Ureter (tissue), 1 donor: Measurements from ENCODE around the gene WWC1. TPM values are rescaled to one million over a fixed set of nuclear protein-coding genes. Genes with fewer than 3 reads are reported as not detected.
"Not testable (repeated sequence)": the region's sequence is repeated elsewhere in the genome, so short reads cannot be mapped to it uniquely, and the experiment has no call there.

Source experiments
- DNase-seq: peaks from one replicate; pipeline ENCODE4 v3.0.0-alpha.2; 2020; ENCODE audit warnings: low spot score
- total RNA-seq: library from RNA; stranded (reverse); gene quantifications from one replicate; pipeline ENCODE4 v1.2.4, GENCODE V29; 2023
- donor health status: DM: yes; HTN: yes; CAD: no.

WWC1 gene
- total RNA-seq, 1 donor from 2014 or later: 95.2 TPM

- DNase-seq: no peak
Measured at GRCh38 chr5:168286386-168286785, 5.1 kb upstream of the WWC1 start.

GRCh38 chr5:168286863-168287262, 4.6 kb upstream of the WWC1 start:
- DNase-seq: not testable (repeated sequence)

GRCh38 chr5:168287362-168287761, 4.1 kb upstream of the WWC1 start:
- DNase-seq: no peak

GRCh38 chr5:168288349-168289245, 2.8 kb upstream of the WWC1 start:
- peak; percentile 85 for DNase-seq

DNA sequence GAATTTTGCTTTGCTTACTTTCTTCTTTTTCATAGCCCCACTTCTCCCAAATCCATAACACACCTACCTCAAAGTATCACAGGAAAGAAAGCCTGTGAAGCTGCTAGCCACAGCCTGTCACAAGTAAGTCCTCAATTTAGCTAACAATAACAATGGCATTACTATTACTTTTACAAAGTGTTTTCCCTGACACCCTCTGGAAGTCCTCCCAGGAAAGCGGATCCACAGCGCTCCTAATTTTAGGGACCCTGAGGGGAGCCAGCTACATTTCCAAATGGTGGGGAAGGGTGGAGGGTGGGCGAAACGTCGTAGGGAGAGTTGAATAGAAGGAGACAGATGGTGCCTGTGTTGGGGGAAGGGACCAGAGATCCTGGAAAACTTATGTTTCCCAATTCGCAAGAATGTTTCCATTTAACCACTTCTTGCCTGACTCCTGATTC, 523 bp upstream of the WWC1 start:
- no peak for DNase-seq

GRCh38 chr5:168291964-168292785, 730 bp downstream of the WWC1 start:
- DNase-seq: no peak

DNA sequence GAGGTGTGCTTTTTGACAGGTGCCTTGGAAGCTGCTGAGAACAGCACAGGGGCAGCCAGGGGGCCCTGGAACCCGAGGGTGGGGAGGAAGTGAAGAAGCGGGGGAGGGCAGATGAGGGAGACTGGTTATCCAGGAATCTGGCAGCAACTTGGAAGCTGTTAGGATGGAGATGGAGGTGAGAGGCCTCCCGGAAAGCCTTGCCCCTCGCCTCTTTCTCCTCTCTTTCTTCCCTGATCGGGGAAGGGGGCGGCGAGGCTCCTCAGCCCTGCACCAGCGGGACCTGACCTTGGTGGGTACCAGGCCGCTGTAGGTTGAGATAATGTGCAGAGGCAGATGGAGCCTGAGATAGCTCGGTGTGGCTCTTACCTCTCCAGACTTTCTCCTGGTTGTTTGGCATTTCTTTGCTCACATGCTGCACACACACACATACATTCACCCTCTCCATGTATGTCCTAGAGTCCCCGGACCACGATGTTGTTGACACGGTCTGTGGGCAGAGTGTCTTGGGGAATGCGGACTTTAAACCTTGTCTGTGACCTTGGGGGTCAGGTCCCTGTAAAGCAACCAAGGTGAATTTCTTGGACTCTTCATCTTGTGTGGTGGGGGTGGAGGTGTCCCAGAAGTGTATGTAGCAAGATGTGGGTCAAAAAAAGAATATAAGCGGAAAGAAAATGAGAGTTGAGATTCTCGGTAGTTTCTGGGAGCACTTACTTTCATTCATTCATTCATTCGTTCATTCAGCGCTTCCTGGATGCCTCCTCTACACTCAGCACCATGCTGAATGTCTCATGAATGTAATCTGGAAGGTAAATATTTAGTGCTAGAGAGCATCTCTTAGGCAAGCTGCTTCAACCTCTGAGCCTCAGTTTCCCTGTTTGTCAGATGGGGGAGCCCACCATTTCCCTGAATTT, 1.6 kb downstream of the WWC1 start:
- DNase-seq: no peak

- DNase-seq: no peak
Measured at GRCh38 chr5:168295574-168296201, 4.2 kb downstream of the WWC1 start.

DNA sequence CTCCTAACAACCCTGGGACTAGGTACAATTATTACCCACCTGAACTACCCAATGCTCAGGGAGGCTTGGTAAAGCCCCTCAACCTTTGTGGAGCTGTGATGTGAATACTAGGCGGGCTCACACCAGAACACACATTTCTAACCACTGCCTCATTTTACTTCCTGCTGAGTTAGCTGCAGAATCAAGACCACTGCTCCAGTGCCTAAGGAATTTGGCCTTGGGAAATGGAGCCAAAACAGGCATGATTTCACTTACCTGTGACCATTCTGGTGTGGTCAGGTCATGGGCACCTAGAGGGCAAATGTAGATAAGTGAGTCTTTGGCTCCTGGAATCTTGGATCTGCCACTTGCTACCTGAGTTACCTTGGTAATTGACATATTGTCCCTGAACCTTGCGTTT, 5.2 kb downstream of the WWC1 start:
- no peak for DNase-seq

- DNase-seq: no peak
Measured at GRCh38 chr5:168298949-168299348, 7.5 kb downstream of the WWC1 start.

DNA sequence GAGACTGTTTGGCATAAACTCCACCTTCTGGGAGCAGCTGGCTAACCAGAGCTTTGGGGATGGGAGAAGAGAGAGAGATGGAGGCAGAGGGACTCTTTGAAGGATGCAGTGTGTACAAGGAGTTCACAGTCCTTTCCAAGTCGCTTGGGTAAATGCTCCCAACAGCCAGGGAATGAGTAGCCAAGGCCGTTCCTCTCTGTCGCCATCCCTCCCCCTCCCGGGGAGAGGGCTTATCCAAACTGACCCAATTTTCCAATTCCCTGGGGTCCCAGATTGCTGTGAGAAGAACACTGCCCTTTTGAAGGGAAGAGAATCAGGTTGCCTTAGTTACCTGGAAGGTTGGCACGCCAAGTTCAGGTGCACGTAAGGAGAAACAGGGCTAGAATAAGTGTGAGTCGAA, 7.9 kb downstream of the WWC1 start:
- no peak for DNase-seq

DNA sequence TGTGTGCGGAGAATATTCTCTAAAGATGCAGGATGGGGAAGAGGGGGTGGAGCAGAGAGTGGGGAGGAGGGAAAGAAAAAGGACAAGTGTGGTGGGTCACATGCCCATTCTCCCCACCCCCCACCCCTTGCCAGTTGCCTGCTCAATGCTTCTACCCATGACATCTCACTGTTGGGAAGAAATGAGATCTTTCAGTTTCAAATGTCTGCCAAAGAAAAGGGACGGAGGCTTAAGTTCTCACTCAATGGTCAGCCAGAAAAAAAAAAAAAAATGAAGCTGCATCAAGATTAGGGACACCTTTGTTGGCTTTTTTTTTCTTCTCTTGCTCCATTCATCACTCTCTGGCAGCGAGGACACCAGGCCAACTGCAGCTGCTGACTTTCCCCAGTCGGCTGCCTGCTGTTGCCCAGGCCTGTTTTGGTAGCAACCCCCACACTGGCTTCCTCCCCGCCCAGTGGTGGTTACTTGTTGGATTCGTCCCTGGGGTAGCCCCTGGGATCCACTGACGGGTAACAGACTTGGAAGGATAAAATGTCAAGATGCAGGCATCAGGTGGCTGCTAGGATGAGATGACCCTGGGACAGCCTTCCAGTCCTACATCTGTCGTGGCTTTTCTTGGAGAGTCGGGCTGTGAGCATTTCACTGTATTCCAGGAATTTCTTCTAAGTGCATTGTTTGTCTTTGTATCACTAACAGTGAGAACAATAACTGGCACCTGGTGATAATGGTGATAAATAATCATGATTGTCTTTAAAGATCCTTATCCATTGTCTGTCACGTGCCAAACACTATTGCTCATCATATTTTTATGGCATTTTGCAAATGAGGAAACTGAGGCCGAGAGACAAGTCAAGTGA, 9.1 kb downstream of the WWC1 start:
- DNase-seq: no peak

DNA sequence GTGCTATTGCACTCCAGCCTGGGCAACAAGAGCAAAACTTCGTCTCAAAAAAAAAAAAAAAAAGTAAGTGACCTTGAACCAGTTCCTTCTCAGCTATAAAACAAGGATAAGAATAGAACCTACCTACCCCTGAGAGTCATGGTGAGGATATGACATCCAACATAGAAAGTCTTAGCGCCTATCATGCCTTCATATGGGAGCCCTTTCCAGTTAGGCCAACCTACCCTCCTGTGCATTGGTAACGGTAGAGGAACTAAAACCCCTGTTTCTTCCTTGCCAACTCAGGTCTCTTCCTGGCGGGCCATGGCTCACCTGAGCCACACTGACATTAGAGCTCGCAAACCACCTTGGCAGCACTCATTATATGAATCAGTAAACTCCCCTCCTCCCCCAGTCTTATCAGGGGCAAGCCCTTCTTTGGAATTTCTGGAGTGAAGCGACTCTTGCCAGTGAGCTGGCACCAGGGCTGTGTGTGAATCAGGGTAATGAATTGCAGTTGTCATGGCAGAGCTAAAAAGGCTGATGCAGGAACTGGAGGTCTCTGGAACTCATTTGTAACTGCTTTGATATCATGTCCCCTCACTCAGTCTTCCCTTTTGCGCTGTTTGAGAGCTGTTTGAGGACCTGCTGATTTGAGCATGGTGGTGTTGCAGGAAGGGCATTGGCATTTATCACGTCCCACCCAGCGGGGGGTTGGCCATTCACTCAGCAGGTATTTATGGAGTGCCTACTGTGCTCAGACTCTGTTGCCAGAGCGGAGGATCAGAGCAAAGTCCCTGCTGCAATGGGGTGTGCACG, 10.3 kb downstream of the WWC1 start:
- DNase-seq: no peak

- DNase-seq: no peak
Measured at GRCh38 chr5:168302785-168303184, 11.3 kb downstream of the WWC1 start.

GRCh38 chr5:168303393-168304025, 12.1 kb downstream of the WWC1 start:
- DNase-seq: no peak

- DNase-seq: no peak
Measured at GRCh38 chr5:168304349-168304748, 12.9 kb downstream of the WWC1 start.

- no peak for DNase-seq
Measured at GRCh38 chr5:168305281-168305680, 13.8 kb downstream of the WWC1 start.

DNA sequence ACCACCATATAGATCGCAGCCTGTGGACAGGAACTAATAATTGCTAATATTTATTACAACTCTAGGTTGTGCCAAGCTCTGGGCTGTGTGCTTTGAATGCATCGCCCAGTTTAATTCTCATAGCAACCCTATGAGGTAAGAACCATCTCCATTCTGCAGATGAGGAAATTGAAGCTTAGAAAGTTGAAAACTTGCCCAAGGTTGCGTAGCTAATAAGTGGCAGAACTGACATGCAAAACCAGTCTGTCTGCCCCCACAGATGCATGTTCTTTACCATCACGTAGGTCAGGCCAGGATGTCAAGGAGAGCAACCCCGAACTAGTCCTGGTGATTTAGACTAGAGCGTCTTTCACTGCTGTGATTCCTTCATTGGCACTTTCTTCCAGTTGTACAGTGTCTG, 15.6 kb downstream of the WWC1 start:
- no peak for DNase-seq
